ENCODE measurements around the gene IQSEC3.
A peak's percentile ranks its signal among the peaks of the same experiment; 100 is the strongest.

The IQSEC3 gene

GRCh38 chr12:211142-211465 lies 144.5 kb downstream of the IQSEC3 start:
- peaks cover 23% of the 10 kb centered on the region for H3K4me1 ChIP-seq (ENCODE audit: control insufficient read depth, insufficient read depth, low read depth, low read length)
- H2AK5ac ChIP-seq (ENCODE audit: low read length, severe bottlenecking) = no peak overlapping the region
- no peak overlapping the region for H3K14ac ChIP-seq (ENCODE audit: low read length in 2 of 2)
- no peak overlapping the region for H4K91ac ChIP-seq (ENCODE audit: low read length)
- peaks cover 66 to 96% of the 10 kb centered on the region in 2 experiments for H3K27me3 ChIP-seq (ENCODE audit: control insufficient read depth in 1 of 2, insufficient read depth in 1 of 2, low read length in 2 of 2)
- H3K23ac ChIP-seq (ENCODE audit: low read length in 2 of 2) = no peak overlapping the region
- no peaks in the 10 kb centered on the region for H3K36me3 ChIP-seq (ENCODE audit: control insufficient read depth in 1 of 2, insufficient read depth in 2 of 2, low read depth in 1 of 2, low read length in 2 of 2)
- no peak overlapping the region for H4K8ac ChIP-seq (ENCODE audit: low read length)
- H2BK5ac ChIP-seq (ENCODE audit: low read depth, low read length, poor library complexity, severe bottlenecking) = no peak overlapping the region
- no peak overlapping the region for H3K4ac ChIP-seq (ENCODE audit: low read depth in 1 of 2, low read length in 2 of 2)
- H3K27ac ChIP-seq (ENCODE audit: low read length, poor library complexity, severe bottlenecking) = no peak overlapping the region
- WGBS = 83% methylated on average over 3 of the region's 3 CpGs
- H3K9me3 ChIP-seq (ENCODE audit: control insufficient read depth, low read length) = no peaks in the 10 kb centered on the region
- no peak overlapping the region for H2BK120ac ChIP-seq (ENCODE audit: low read depth, low read length)
- no peak overlapping the region for H3K4me3 ChIP-seq (ENCODE audit: insufficient read depth in 1 of 2, low read depth in 1 of 2, low read length in 2 of 2)
- H3K9ac ChIP-seq (ENCODE audit: low read length) = no peak overlapping the region
- H2AFZ ChIP-seq (ENCODE audit: low read depth, low read length) = no peak overlapping the region
- H2BK15ac ChIP-seq (ENCODE audit: low read depth, poor library complexity, severe bottlenecking) = no peak overlapping the region
- no peaks in the 10 kb centered on the region for H3K79me1 ChIP-seq (replicated peaks; ENCODE audit: low read length, poor library complexity, severe bottlenecking)
- no peak overlapping the region for H3K4me2 ChIP-seq (ENCODE audit: low read length, poor library complexity, severe bottlenecking)
- no peak overlapping the region for H3K18ac ChIP-seq (ENCODE audit: low read depth in 1 of 2, low read length in 2 of 2)
- no peak overlapping the region for H2BK12ac ChIP-seq (ENCODE audit: low read length in 2 of 2)
- DNase-seq = no peak

- H2BK12ac ChIP-seq (ENCODE audit: low read length in 2 of 2) = no peak overlapping the region
Observed at GRCh38 chr12:211639-212414, 145.3 kb downstream of the IQSEC3 start.

GRCh38 chr12:212415-212714 lies 145.8 kb downstream of the IQSEC3 start:
- H2BK120ac ChIP-seq (ENCODE audit: low read depth, low read length) = no peak overlapping the region
- no peak overlapping the region for H3K4me2 ChIP-seq (ENCODE audit: low read length, poor library complexity, severe bottlenecking)
- H2BK12ac ChIP-seq (ENCODE audit: low read length in 2 of 2) = no peak overlapping the region
- no peak overlapping the region for H3K27ac ChIP-seq (ENCODE audit: low read length, poor library complexity, severe bottlenecking)
- H3K79me1 ChIP-seq (replicated peaks; ENCODE audit: low read length, poor library complexity, severe bottlenecking) = no peaks in the 10 kb centered on the region
- H3K4ac ChIP-seq (ENCODE audit: low read depth in 1 of 2, low read length in 2 of 2) = no peak overlapping the region
- no peak overlapping the region for H3K9ac ChIP-seq (ENCODE audit: low read length)
- no peak overlapping the region for H2AFZ ChIP-seq (ENCODE audit: low read depth, low read length)
- H3K4me3 ChIP-seq (ENCODE audit: insufficient read depth in 1 of 2, low read depth in 1 of 2, low read length in 2 of 2) = no peak overlapping the region
- 89% methylated on average over 8 of the region's 8 CpGs for WGBS
- no peak overlapping the region for H4K8ac ChIP-seq (ENCODE audit: low read length)
- no peak overlapping the region for H2AK5ac ChIP-seq (ENCODE audit: low read length, severe bottlenecking)
- H2BK5ac ChIP-seq (ENCODE audit: low read depth, low read length, poor library complexity, severe bottlenecking) = no peak overlapping the region
- DNase-seq = no peak
- H3K36me3 ChIP-seq (ENCODE audit: control insufficient read depth in 1 of 2, insufficient read depth in 2 of 2, low read depth in 1 of 2, low read length in 2 of 2) = no peaks in the 10 kb centered on the region
- peaks cover 57 to 95% of the 10 kb centered on the region in 2 experiments for H3K27me3 ChIP-seq (ENCODE audit: control insufficient read depth in 1 of 2, insufficient read depth in 1 of 2, low read length in 2 of 2)
- H2BK15ac ChIP-seq (ENCODE audit: low read depth, poor library complexity, severe bottlenecking) = no peak overlapping the region
- no peaks in the 10 kb centered on the region for H3K9me3 ChIP-seq (ENCODE audit: control insufficient read depth, low read length)
- peaks cover 23% of the 10 kb centered on the region for H3K4me1 ChIP-seq (ENCODE audit: control insufficient read depth, insufficient read depth, low read depth, low read length)
- H3K18ac ChIP-seq (ENCODE audit: low read depth in 1 of 2, low read length in 2 of 2) = no peak overlapping the region
- no peak overlapping the region for H3K23ac ChIP-seq (ENCODE audit: low read length in 2 of 2)
- no peak overlapping the region for H3K14ac ChIP-seq (ENCODE audit: low read length in 2 of 2)
- no peak overlapping the region for H4K91ac ChIP-seq (ENCODE audit: low read length)

More at GRCh38 chr12:211639-212414, 145.3 kb downstream of the IQSEC3 start:
- Histone ChIP-seq H3K9me3 (ENCODE audit: control insufficient read depth, low read length) (no peaks in the 10 kb centered on the region), H3K18ac (ENCODE audit: low read depth in 1 of 2, low read length in 2 of 2) (no peak overlapping the region), H2AK5ac (ENCODE audit: low read length, severe bottlenecking) (no peak overlapping the region), H3K4me3 (ENCODE audit: insufficient read depth in 1 of 2, low read depth in 1 of 2, low read length in 2 of 2) (no peak overlapping the region), H3K4me2 (ENCODE audit: low read length, poor library complexity, severe bottlenecking) (no peak overlapping the region), H3K36me3 (ENCODE audit: control insufficient read depth in 1 of 2, insufficient read depth in 2 of 2, low read depth in 1 of 2, low read length in 2 of 2) (no peaks in the 10 kb centered on the region), H4K8ac (ENCODE audit: low read length) (no peak overlapping the region), H3K14ac (ENCODE audit: low read length in 2 of 2) (no peak overlapping the region), H2BK120ac (ENCODE audit: low read depth, low read length) (no peak overlapping the region), H3K27ac (ENCODE audit: low read length, poor library complexity, severe bottlenecking) (no peak overlapping the region), H3K9ac (ENCODE audit: low read length) (no peak overlapping the region), H3K23ac (ENCODE audit: low read length in 2 of 2) (no peak overlapping the region), H3K4ac (ENCODE audit: low read depth in 1 of 2, low read length in 2 of 2) (no peak overlapping the region), H2AFZ (ENCODE audit: low read depth, low read length) (no peak overlapping the region), H3K79me1 (replicated peaks; ENCODE audit: low read length, poor library complexity, severe bottlenecking) (no peaks in the 10 kb centered on the region), H2BK5ac (ENCODE audit: low read depth, low read length, poor library complexity, severe bottlenecking) (no peak overlapping the region), H3K4me1 (ENCODE audit: control insufficient read depth, insufficient read depth, low read depth, low read length) (peaks cover 23% of the 10 kb centered on the region), H2BK15ac (ENCODE audit: low read depth, poor library complexity, severe bottlenecking) (no peak overlapping the region), H4K91ac (ENCODE audit: low read length) (no peak overlapping the region), H3K27me3 (ENCODE audit: control insufficient read depth in 1 of 2, insufficient read depth in 1 of 2, low read length in 2 of 2) (peaks cover 59 to 93% of the 10 kb centered on the region in 2 experiments)
- DNase-seq = no peak
- WGBS = 81% methylated on average over 16 of the region's 16 CpGs

GRCh38 chr12:212715-213526 lies 146.4 kb downstream of the IQSEC3 start:
- Histone ChIP-seq H3K14ac (ENCODE audit: low read length in 2 of 2) (no peak overlapping the region), H3K36me3 (ENCODE audit: control insufficient read depth in 1 of 2, insufficient read depth in 2 of 2, low read depth in 1 of 2, low read length in 2 of 2) (no peaks in the 10 kb centered on the region), H4K91ac (ENCODE audit: low read length) (no peak overlapping the region), H3K23ac (ENCODE audit: low read length in 2 of 2) (no peak overlapping the region), H3K79me1 (replicated peaks; ENCODE audit: low read length, poor library complexity, severe bottlenecking) (no peaks in the 10 kb centered on the region), H4K8ac (ENCODE audit: low read length) (no peak overlapping the region), H3K27ac (ENCODE audit: low read length, poor library complexity, severe bottlenecking) (no peak overlapping the region), H3K4me2 (ENCODE audit: low read length, poor library complexity, severe bottlenecking) (peak overlapping the region; percentile 24), H2BK120ac (ENCODE audit: low read depth, low read length) (no peak overlapping the region), H2AFZ (ENCODE audit: low read depth, low read length) (no peak overlapping the region), H3K9me3 (ENCODE audit: control insufficient read depth, low read length) (no peaks in the 10 kb centered on the region), H3K9ac (ENCODE audit: low read length) (no peak overlapping the region), H2BK15ac (ENCODE audit: low read depth, poor library complexity, severe bottlenecking) (no peak overlapping the region), H2AK5ac (ENCODE audit: low read length, severe bottlenecking) (no peak overlapping the region), H3K18ac (ENCODE audit: low read depth in 1 of 2, low read length in 2 of 2) (no peak overlapping the region), H3K4me3 (ENCODE audit: insufficient read depth in 1 of 2, low read depth in 1 of 2, low read length in 2 of 2) (no peak overlapping the region), H3K4ac (ENCODE audit: low read depth in 1 of 2, low read length in 2 of 2) (no peak overlapping the region), H2BK12ac (ENCODE audit: low read length in 2 of 2) (no peak overlapping the region), H2BK5ac (ENCODE audit: low read depth, low read length, poor library complexity, severe bottlenecking) (no peak overlapping the region), H3K27me3 (ENCODE audit: control insufficient read depth in 1 of 2, insufficient read depth in 1 of 2, low read length in 2 of 2) (peaks cover 57 to 92% of the 10 kb centered on the region in 2 experiments), H3K4me1 (ENCODE audit: control insufficient read depth, insufficient read depth, low read depth, low read length) (peaks cover 23% of the 10 kb centered on the region)
- no peak for DNase-seq
- 77% methylated on average over 16 of the region's 22 CpGs for WGBS
